Colonic mucosa (tissue), 4 donors: Measurements from ENCODE around the gene ZNF396. TPM values are rescaled to one million over a fixed set of nuclear protein-coding genes. Genes with fewer than 3 reads are reported as not detected.

Source experiments
- DNase-seq: peaks from one replicate; pipeline ENCODE4 v3.0.0-alpha.2; 2020
- H3K27ac ChIP-seq: fragments of 200-600 bp; one replicate; pipeline ENCODE4 v1.8.0; 2021
- H3K27me3 ChIP-seq: fragments of 200-600 bp; one replicate; pipeline ENCODE4 v1.8.0; 2021
- H3K36me3 ChIP-seq: fragments of 200-600 bp; one replicate; pipeline ENCODE4 v1.8.0; 2021
- H3K4me1 ChIP-seq: fragments of 200-600 bp; one replicate; pipeline ENCODE4 v1.8.0; 2021; ENCODE audit warnings: mild to moderate bottlenecking
- H3K4me3 ChIP-seq: fragments of 200-600 bp; one replicate; pipeline ENCODE4 v1.8.0; 2021
- H3K9ac ChIP-seq, 2 donors: one replicate each; pipeline ENCODE4 v1.7.0; 2013; ENCODE audit warnings: control low read depth in 2 of 2, low read depth in 2 of 2, low read length in 2 of 2
- H3K9me3 ChIP-seq: fragments of 200-600 bp; one replicate; pipeline ENCODE4 v1.8.0; 2021
- intact Hi-C: fragments of 100-400 bp; cut with DNase I; formaldehyde crosslinking; loops from one replicate; pipeline ENCODE4 v1.14.1; 2022
- total RNA-seq, 2 donors: library from RNA; stranded (reverse); fragmentation: NEBNext Ultra II Directional in 1 of 2; extraction: Animal tissue kit (Norgen Biotek cat#: 25700) in 1 of 2; gene quantifications; one replicate each; pipeline ENCODE4 v1.2.1, GENCODE V29; 2021
- TF ChIP-seq, protein P1 (sequence below): fragments of 200-600 bp; IDR thresholded peaks from one replicate; pipeline ENCODE4 v1.8.0; 2022; ENCODE audit warnings: antibody characterized with exemption, mild to moderate bottlenecking
- donor health status: healthy.
- donor health status: DM: no; HTN: no; CAD: no.
- donor health status: DM: no; HTN: no; CAD: no.

The ZNF396 gene
- total RNA-seq, 2 donors from 2014 or later: 3.2 to 3.6 TPM

DNA sequence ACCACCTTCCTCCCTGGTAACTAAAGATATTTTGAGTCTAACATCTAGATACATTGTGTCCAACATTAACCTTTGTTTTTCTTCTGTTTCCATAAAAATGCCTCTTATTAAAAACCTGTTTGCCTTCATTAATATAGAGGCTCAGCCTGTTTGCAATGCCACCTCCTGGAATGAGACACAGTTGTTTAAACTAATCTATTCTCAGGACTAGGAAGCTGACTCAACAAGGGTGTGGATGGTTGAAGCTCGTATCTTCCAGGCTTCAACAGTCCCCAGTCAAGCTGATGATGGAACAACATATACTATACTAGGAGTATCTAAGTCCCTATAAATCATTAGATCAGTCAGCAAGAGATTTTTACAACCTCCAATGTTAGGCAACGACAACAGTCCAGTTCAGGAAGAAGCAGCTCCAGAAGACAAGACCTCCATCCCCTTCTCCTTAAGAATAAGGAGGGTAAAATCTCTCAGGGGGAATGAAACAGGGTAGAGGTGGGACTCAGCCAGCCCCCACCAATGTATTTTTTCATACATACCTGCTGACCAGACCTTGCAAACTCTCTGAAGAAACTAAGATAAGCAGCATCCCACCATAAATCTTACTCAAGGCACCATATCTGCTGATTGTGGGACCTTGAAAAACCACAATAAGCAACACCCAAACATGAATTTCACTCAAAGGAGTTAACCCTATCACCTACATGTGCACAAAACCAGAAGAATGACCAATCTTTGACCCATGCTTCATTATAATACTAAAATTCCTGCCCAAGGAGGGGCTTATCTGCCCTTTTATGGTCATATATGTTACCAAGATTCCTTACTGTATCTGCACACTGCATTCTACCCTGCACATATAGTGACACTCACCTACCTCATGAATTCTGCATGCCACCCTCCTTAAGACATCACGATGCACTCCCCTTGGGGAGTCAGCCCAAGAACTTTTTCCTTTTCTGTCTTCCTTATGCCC is 54.4 kb downstream of the ZNF396 start:
- Histone ChIP-seq H3K36me3 (no peaks in the 10 kb centered on the region), H3K9ac (no peak overlapping the region), H3K4me3 (no peak overlapping the region), H3K9me3 (no peaks in the 10 kb centered on the region), H3K27ac (no peak overlapping the region), H3K27me3 (no peaks in the 10 kb centered on the region), H3K4me1 (no peaks in the 10 kb centered on the region)
- DNase-seq: no peak
- intact Hi-C loops: no loop called here
- TF ChIP-seq, protein P1, sequence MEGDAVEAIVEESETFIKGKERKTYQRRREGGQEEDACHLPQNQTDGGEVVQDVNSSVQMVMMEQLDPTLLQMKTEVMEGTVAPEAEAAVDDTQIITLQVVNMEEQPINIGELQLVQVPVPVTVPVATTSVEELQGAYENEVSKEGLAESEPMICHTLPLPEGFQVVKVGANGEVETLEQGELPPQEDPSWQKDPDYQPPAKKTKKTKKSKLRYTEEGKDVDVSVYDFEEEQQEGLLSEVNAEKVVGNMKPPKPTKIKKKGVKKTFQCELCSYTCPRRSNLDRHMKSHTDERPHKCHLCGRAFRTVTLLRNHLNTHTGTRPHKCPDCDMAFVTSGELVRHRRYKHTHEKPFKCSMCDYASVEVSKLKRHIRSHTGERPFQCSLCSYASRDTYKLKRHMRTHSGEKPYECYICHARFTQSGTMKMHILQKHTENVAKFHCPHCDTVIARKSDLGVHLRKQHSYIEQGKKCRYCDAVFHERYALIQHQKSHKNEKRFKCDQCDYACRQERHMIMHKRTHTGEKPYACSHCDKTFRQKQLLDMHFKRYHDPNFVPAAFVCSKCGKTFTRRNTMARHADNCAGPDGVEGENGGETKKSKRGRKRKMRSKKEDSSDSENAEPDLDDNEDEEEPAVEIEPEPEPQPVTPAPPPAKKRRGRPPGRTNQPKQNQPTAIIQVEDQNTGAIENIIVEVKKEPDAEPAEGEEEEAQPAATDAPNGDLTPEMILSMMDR: no peak

Other genes with a start within 250 kb of the ZNF396 start
- gene ZNF397, start 136.3 kb downstream of the ZNF396 start, total RNA-seq: 10 to 100 TPM; 22.7 to 25.2 TPM
- 1 to 10 TPM; 7.8 to 9.4 TPM for gene ZSCAN30, start 87.1 kb downstream of the ZNF396 start, total RNA-seq
- 10 to 100 TPM; 49.1 to 55.5 TPM for gene ZNF24, start 32.9 kb downstream of the ZNF396 start, total RNA-seq
- 10 to 100 TPM; 31.0 to 32.1 TPM for gene INO80C, start 120.6 kb upstream of the ZNF396 start, total RNA-seq
- 100 to 1,000 TPM; 108 to 140 TPM for gene GALNT1, start 204.4 kb upstream of the ZNF396 start, total RNA-seq